ENCODE results near the gene LRRFIP1.

LRRFIP1 gene

DNA sequence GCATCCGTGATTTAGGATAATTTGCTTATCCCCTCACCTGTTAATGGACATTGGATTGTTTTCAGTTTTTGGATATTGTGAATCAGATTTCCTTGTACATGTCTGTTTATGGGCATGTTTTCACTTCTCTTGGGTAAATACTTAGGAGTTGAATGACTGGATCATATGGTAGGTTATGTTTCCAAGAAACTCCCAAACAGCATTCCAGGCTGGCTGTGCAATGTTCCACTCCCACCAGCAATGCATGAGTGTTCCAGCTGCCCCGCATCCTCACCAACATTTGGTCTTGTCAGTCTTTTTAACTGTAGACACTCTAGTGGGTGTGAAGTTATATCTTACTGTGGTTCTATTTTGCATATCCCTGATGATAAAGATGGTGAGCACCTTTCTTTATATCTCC lies 8.9 kb upstream of the LRRFIP1 start:
- DNase-seq (ENCODE audit: low spot score), result no peak

DNA sequence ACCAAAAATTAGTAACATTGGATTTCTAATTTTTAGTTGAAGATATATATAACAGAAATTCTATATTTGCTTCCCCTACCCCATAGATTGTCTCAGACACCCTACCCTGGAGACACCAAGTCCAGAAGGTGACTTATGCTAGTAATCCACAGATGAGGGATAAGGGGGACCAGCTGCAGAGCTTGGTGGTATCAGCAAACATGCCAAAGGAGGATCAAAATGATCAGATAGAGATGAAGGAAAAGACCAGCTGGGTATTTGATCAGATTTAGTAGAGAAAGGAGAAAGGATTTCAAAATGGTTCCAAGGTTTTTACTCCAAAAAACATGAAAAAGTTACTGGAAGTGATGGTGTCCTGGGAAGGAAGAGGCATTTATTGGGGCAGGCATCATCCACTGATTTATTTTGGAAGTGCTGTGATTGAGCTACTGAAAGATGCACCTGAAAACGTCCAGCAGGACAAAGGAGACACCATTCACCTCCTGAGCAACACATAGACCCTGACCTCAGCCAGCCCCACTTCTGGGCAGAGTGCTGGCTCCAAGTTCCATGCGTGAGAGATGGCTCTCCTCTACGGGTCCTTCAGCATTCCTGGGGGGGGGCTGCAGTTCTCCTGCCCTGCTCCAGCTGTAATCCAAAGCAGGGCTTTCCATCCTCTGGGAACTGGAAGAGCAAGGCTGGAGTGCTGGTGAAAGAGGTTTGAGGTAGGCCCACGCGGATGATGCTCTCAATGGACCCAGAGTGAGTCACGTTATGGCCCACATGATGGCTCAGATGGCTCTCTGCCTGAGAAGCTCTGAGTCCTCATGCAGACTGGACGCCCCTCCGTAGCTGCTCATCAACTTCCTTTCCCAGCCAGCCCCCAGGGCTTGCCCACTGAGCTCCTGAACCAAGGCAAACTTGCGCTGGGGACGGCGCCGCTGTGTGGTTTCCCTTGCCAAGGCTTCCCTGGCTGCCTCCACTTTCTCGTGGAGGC lies 3.7 kb upstream of the LRRFIP1 start:
- DNase-seq (ENCODE audit: low spot score), result no peak

- DNase-seq (ENCODE audit: low spot score), result no peak
These were observed 2.8 kb upstream of the LRRFIP1 start for GRCh38 chr2:237624565-237624964.

GRCh38 chr2:237625216-237625705 lies 2.1 kb upstream of the LRRFIP1 start:
- DNase-seq (ENCODE audit: low spot score), result no peak

GRCh38 chr2:237625777-237626176 lies 1.6 kb upstream of the LRRFIP1 start:
- no peak for DNase-seq (ENCODE audit: low spot score)

- DNase-seq (ENCODE audit: low spot score), result no peak
These were observed 460 bp upstream of the LRRFIP1 start for GRCh38 chr2:237626813-237627440.

- no peak for DNase-seq (ENCODE audit: low spot score)
These were observed 1.1 kb downstream of the LRRFIP1 start for GRCh38 chr2:237628247-237629187.

GRCh38 chr2:237629188-237629534 lies 1.8 kb downstream of the LRRFIP1 start:
- DNase-seq (ENCODE audit: low spot score), result no peak

- no peak for DNase-seq (ENCODE audit: low spot score)
These were observed 2.4 kb downstream of the LRRFIP1 start for GRCh38 chr2:237629739-237630138.

DNA sequence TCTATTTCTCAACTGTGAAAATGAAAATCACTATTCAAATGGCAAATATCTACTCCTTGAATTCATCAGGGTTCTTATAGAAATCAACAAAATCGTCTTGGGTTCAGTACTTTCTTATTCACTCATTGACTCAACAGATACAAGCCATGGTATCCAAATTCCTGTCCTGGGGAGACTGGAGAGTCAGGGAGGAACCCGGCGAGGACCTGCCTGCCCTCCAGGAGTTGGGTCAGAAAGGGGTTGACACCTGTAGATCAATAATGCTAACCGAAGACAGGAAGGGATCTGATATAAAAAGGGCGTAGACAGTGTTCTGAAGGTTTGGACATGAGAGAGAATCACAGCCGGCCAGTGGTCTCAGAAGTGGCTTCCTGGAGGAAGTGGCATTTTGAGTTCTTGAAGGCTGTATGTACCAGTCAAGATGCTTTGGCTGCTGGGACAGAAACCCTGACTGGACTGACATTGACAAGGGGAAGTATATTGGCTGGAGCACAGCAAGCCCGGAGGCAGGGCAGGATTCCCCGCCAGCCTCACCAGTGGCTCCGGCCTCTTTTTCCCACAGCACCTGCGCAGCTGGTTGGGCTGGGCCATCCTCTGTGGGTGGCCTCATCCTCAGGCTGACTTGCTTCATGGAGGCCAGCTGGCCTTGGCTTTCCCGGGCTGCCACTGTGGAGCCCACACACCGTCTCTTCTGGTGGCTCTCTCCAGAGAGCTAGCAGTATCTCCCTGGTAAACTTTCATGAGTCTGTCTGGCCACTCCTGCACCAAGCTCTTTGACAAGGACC lies 3.0 kb downstream of the LRRFIP1 start:
- no peak for DNase-seq (ENCODE audit: low spot score)

DNA sequence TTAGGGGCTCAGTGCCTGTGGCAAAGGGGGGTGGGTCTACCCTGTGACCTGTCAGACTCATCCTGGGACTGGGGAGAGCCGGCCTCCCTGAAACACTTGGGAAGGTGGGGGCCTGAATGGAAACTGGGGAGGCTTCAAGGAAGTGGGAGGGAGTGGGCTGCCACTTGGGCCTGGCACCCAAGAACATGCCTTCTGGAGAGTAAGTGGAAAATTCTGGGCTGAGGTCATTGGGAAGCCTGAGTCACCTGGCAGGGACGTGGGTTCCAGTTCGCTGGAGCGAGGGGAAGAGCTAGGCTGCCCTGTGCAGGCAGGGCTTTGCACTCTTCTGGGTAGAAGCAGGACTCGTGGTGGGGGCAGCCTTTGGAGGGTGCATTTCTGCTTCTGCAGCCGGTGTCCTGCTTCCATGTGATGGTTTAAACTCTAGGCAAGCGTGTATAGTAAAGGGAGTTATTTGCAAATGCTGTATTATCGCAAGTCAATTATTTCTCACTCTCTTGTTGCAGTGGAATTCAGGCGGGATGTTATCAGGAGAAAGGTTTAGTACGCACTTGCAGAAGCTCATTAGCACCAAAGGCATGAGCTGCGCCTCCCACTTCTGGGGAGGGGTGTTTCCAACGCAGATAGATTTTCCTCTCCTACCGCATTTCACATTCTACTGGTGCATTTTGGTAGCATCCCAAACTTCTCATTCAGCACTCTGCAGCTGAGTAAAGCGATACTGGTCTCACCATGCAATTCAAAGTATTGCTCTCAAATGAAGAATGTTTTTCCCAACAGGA lies 3.8 kb downstream of the LRRFIP1 start:
- no peak for DNase-seq (ENCODE audit: low spot score)

- no peak for DNase-seq (ENCODE audit: low spot score)
These were observed 4.6 kb downstream of the LRRFIP1 start for GRCh38 chr2:237631801-237632585.

GRCh38 chr2:237633061-237633561 lies 5.7 kb downstream of the LRRFIP1 start:
- DNase-seq (ENCODE audit: low spot score), result no peak

DNA sequence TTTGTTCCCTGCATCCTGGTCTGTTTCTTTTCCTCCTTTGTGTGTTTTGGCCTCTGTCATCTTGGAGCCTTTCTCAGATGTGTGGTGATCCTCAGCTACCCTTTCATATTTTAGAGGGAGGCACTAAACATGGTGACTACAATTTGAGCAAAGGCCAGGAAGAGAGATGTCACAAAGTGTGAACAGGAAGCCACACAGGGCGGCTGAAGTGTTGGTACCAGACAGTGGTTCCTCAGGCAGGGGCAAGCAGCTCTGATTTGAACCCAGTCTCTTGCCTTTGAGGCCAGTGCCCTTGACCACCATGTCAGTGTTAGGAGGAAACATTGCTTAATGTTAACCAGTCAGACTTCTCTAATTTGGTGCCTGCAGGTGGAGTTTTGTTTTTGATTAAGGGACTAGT lies 9.2 kb downstream of the LRRFIP1 start:
- DNase-seq (ENCODE audit: low spot score), result no peak

- no peak for DNase-seq (ENCODE audit: low spot score)
These were observed 10.2 kb downstream of the LRRFIP1 start for GRCh38 chr2:237637429-237638135.

- DNase-seq (ENCODE audit: low spot score), result no peak
These were observed 10.8 kb downstream of the LRRFIP1 start for GRCh38 chr2:237638176-237638575.

DNA sequence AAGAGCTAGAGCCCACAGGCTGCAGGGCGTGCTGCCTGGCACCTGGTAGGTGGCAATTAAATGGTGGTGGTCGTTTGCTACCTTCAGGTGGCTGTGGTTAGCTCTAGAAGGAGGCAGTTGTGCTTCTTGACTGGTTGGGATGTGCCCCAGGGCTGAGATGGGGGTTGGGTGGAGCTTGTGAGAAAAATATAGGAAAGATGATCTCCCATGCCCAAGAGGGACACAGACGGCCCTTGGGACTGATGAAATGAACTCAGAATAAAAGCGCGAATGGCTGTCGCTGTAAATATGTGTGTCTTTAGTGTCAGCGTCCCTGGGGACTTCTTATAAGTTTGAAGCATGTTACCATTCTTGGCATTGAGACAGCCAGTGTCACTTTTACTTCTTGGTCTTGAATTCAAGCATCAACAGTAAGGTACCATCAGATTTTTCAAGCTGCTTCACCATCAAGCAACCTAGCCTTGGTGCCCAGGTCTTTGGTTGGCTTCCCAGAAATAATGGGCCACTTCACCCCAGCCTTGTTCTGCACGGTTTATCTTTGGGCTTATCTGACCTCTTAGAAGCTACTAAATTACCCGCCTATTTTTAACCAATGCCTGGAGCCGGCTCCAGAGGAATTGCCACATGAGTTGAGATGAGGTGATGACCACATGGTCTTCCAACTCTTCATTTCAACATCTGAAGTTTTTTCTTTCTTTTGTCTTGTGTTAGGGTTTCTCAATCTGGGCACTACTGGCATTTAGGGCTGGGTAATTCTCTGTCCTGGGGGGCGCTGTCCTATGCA lies 11.9 kb downstream of the LRRFIP1 start:
- no peak for DNase-seq (ENCODE audit: low spot score)

DNA sequence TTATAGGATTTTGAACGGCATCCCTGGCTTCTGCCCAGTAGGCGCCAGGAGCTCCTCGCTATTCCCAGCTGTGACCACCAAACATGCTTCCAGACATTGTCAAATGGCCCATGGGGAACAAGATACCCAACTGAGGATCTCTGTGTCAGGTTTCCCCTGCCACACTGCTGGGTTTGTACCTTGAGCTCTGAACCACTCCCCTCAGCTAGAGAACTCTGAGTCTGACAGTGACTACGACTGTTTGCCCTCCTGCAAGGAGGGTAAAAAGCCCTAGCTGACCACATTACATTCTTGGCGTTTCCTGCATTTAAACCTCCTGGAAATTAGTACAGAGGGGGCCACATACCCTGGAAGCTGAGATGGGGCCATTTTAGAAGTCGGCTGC lies 12.4 kb downstream of the LRRFIP1 start:
- DNase-seq (ENCODE audit: low spot score), result no peak

Data from SW480 (cell line).